ENCODE measurements around the gene TMEM184B. TPM values are rescaled to one million over a fixed set of nuclear protein-coding genes. Genes with fewer than 3 reads are reported as not detected.

The TMEM184B gene
- total RNA-seq, 1 donor from 2014 or later: 42.6 TPM

DNA sequence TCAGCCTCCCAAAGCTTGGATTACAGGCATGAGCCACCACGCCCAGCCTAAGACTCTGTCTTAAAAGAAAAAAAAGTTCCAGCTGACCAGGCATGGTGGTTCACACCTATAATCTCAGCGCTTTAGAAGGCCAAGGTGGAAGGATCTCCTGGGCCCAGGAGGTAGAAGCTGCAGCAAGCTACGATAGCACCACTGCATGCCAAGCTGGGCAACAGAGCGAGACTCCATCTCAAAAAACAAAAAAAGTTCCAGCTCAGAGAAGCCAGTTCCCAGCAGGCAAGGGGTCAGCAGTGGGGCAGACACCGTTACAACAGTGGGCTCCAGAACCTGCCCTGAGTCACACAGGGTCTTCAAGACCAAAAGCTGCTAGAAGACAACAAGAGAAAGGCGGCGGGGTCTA lies 3.3 kb downstream of the TMEM184B start:
- DNase-seq (ENCODE audit: low read depth): no peak
- Histone ChIP-seq H3K27me3 (ENCODE audit: control insufficient read depth, insufficient read depth, low read length) (no peaks in the 10 kb centered on the region), H3K4me3 (ENCODE audit: low read depth, low read length) (no peak overlapping the region), H3K36me3 (ENCODE audit: control insufficient read depth, insufficient read depth, low read length) (peaks cover 2% of the 10 kb centered on the region)
- TF ChIP-seq, protein P1, sequence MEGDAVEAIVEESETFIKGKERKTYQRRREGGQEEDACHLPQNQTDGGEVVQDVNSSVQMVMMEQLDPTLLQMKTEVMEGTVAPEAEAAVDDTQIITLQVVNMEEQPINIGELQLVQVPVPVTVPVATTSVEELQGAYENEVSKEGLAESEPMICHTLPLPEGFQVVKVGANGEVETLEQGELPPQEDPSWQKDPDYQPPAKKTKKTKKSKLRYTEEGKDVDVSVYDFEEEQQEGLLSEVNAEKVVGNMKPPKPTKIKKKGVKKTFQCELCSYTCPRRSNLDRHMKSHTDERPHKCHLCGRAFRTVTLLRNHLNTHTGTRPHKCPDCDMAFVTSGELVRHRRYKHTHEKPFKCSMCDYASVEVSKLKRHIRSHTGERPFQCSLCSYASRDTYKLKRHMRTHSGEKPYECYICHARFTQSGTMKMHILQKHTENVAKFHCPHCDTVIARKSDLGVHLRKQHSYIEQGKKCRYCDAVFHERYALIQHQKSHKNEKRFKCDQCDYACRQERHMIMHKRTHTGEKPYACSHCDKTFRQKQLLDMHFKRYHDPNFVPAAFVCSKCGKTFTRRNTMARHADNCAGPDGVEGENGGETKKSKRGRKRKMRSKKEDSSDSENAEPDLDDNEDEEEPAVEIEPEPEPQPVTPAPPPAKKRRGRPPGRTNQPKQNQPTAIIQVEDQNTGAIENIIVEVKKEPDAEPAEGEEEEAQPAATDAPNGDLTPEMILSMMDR (IDR thresholded peaks at IDR 0.05; ENCODE audit: insufficient read depth, low read length, poor library complexity, severe bottlenecking): no peak

DNA sequence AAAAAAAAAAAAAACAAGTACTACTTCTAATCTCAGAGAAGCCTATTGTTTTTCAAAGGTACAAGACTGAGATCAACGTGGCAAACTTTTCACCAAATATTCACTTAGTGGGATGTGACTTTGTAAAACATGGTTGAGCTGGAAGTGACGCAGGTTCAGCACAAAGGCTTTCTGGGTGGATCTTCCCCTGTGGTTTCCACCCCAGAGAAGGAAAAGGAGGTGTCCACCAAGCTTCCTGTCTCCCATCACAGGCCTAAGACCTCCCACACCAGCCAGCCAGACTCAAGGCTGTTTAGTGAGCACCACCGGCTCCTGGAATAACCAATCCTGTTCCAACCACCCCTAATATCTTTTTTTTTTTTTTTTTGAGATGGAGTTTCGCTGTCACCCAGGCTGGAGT lies 5.7 kb downstream of the TMEM184B start:
- TF ChIP-seq, protein P1 (IDR thresholded peaks at IDR 0.05; ENCODE audit: insufficient read depth, low read length, poor library complexity, severe bottlenecking): no peak
- Histone ChIP-seq H3K36me3 (ENCODE audit: control insufficient read depth, insufficient read depth, low read length) (peaks cover 2% of the 10 kb centered on the region), H3K4me3 (ENCODE audit: low read depth, low read length) (no peak overlapping the region), H3K27me3 (ENCODE audit: control insufficient read depth, insufficient read depth, low read length) (no peaks in the 10 kb centered on the region)
- no peak for DNase-seq (ENCODE audit: low read depth)

DNA sequence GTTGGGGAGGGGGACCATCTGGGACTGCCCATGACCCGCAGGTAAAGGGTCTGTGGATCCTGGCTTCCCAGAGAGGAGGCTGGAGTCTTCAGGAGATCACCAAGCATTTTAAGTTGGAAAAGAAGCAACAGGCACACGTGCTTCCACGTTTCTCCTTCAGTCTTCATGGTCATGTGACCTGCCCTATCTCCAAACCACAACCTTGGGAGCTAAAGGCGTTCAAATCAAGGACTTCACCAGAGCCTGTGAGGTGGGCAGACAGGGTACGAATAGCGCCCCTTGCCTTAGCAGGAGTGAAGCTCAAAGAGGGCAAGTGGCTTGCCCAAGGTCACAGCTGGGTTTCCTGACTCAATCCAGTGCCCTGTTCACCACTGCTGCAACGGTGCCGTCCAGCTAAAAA lies 6.7 kb downstream of the TMEM184B start:
- TF ChIP-seq, protein P1 (IDR thresholded peaks at IDR 0.05; ENCODE audit: insufficient read depth, low read length, poor library complexity, severe bottlenecking): no peak
- H3K4me3 ChIP-seq (ENCODE audit: low read depth, low read length): no peak overlapping the region
- no peak for DNase-seq (ENCODE audit: low read depth)
- H3K36me3 ChIP-seq (ENCODE audit: control insufficient read depth, insufficient read depth, low read length): peaks cover 2% of the 10 kb centered on the region
- H3K27me3 ChIP-seq (ENCODE audit: control insufficient read depth, insufficient read depth, low read length): no peaks in the 10 kb centered on the region

DNA sequence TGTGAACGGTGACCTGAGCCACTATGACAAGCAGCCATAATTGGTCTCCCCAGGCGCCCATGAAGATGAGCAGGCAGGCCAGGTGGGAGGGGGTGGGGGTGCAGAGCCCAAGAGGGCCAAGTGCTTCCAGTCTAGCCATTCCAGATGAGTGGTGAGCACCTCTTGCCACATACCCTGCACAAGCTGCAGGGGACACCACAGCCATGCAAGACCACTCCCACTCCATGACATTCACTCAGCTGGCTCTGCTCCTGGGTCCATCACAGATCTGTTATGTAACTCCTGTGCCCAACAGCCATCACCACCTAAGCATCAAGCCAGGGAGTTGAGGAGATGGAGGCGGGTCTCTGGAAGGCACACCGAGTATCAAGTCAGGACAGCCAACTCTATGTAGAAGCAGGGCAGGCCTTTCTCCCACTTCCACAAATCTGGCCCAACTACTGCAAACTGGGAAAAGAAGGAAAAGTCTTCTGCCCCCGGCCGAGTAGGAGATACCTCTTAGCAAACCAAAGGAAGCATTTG lies 8.4 kb downstream of the TMEM184B start:
- Histone ChIP-seq H3K27me3 (ENCODE audit: control insufficient read depth, insufficient read depth, low read length) (no peaks in the 10 kb centered on the region), H3K36me3 (ENCODE audit: control insufficient read depth, insufficient read depth, low read length) (peaks cover 2% of the 10 kb centered on the region), H3K4me3 (ENCODE audit: low read depth, low read length) (no peak overlapping the region)
- no peak for DNase-seq (ENCODE audit: low read depth)
- TF ChIP-seq, protein P1 (IDR thresholded peaks at IDR 0.05; ENCODE audit: insufficient read depth, low read length, poor library complexity, severe bottlenecking): no peak

DNA sequence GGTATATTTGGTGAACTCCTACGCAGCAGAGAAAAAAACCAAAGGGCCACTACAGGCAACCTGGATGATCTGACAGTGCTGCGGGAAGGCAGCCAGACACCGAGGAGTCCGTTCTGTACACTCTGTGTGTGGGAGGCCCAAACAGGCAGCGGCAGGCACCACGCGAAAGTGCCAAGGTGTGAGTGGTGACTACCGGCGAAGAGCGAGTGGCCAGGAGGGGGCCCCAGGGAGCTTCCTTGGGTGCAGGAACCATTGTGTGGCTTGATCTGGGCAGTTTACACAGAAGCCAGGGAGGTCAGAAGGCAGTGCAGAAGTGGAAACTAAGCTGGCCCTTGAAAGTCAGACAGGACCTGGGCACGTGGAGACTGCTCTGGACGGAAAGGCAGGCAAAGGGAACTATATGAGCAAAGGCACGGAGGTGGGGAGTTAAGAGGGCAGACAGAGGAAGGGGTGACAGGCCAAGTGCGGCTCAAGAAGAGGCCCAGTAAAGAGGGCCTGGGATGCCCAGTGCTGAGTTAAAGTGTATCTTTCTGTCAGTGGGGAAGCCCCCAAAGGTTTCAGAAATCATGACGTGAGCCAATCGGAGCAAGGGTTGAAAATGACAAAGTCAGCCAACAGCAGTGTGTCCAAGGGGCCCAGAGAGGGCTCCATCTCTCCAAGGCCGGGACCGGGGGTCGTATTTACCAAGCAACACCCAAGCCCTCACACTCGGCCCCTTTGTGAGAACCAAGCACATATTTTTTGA lies 10.6 kb downstream of the TMEM184B start:
- no peak for DNase-seq (ENCODE audit: low read depth)
- Histone ChIP-seq H3K4me3 (ENCODE audit: low read depth, low read length) (no peak overlapping the region), H3K36me3 (ENCODE audit: control insufficient read depth, insufficient read depth, low read length) (peaks cover 2% of the 10 kb centered on the region), H3K27me3 (ENCODE audit: control insufficient read depth, insufficient read depth, low read length) (no peaks in the 10 kb centered on the region)
- TF ChIP-seq, protein P1 (IDR thresholded peaks at IDR 0.05; ENCODE audit: insufficient read depth, low read length, poor library complexity, severe bottlenecking): peak; percentile 47
